NCI-H2107 treated with DMSO at 0.1 percent for 48 hours (cell line): ENCODE measurements around the gene LTBP1.

ENCODE experiments used
- DNase-seq: peaks from one replicate; lab custom pipeline; 2025; ENCODE audit not compliant: unreplicated experiment; lab: John Stamatoyannopoulos, UW

LTBP1 gene

GRCh38 chr2:33008716-33009115, 62.0 kb downstream of the LTBP1 start:
- DNase-seq: no peak

GRCh38 chr2:33009249-33009648, 62.5 kb downstream of the LTBP1 start:
- DNase-seq: no peak

- no peak for DNase-seq
Measured at GRCh38 chr2:33011373-33011772, 64.6 kb downstream of the LTBP1 start.

GRCh38 chr2:33011941-33012340, 65.2 kb downstream of the LTBP1 start:
- no peak for DNase-seq

- DNase-seq: no peak
Measured at GRCh38 chr2:33013684-33014110, 66.9 kb downstream of the LTBP1 start.

GRCh38 chr2:33014268-33014667, 67.5 kb downstream of the LTBP1 start:
- no peak for DNase-seq

GRCh38 chr2:33015421-33016142, 68.8 kb downstream of the LTBP1 start:
- no peak for DNase-seq

GRCh38 chr2:33018271-33018670, 71.5 kb downstream of the LTBP1 start:
- no peak for DNase-seq

- DNase-seq: no peak
Measured at GRCh38 chr2:33019796-33020195, 73.0 kb downstream of the LTBP1 start.

- no peak for DNase-seq
Measured at GRCh38 chr2:33020883-33021282, 74.1 kb downstream of the LTBP1 start.

- no peak for DNase-seq
Measured at GRCh38 chr2:33021542-33022227, 74.9 kb downstream of the LTBP1 start.

- no peak for DNase-seq
Measured at GRCh38 chr2:33022395-33022985, 75.7 kb downstream of the LTBP1 start.

GRCh38 chr2:33022989-33023727, 76.4 kb downstream of the LTBP1 start:
- no peak for DNase-seq

- no peak for DNase-seq
Measured at GRCh38 chr2:33023728-33024500, 77.2 kb downstream of the LTBP1 start.

GRCh38 chr2:33024758-33025157, 78.0 kb downstream of the LTBP1 start:
- DNase-seq: no peak

- no peak for DNase-seq
Measured at GRCh38 chr2:33029459-33029858, 82.7 kb downstream of the LTBP1 start.

- DNase-seq: no peak
Measured at GRCh38 chr2:33029926-33030325, 83.2 kb downstream of the LTBP1 start.

- no peak for DNase-seq
Measured at GRCh38 chr2:33030326-33030725, 83.6 kb downstream of the LTBP1 start.

- DNase-seq: no peak
Measured at GRCh38 chr2:33032245-33032644, 85.5 kb downstream of the LTBP1 start.

- DNase-seq: peak; percentile 70
Measured at GRCh38 chr2:33033606-33034081, 86.9 kb downstream of the LTBP1 start.

- peak; percentile 10 for DNase-seq
Measured at GRCh38 chr2:33034784-33035183, 88.0 kb downstream of the LTBP1 start.
